ENCODE data around the gene GALNT2.

Gene GALNT2

GRCh38 chr1:230271300-230272035, 204.4 kb downstream of the GALNT2 start:
- Histone ChIP-seq H3K4me1 (ENCODE audit: control insufficient read depth, insufficient read depth, low read length) (peaks cover 10% of the 10 kb centered on the region), H3K9ac (ENCODE audit: low read length) (no peak overlapping the region), H3K27me3 (replicated peaks; ENCODE audit: control insufficient read depth, insufficient read depth, low read length) (no peaks in the 10 kb centered on the region), H3K4me3 (ENCODE audit: low read length) (no peak overlapping the region), H3K9me3 (ENCODE audit: control insufficient read depth, low read length) (no peaks in the 10 kb centered on the region), H3K36me3 (ENCODE audit: control insufficient read depth, insufficient read depth, low read length, severe bottlenecking) (peaks cover 71% of the 10 kb centered on the region)
- no peak for DNase-seq (ENCODE audit: low read depth)

- Histone ChIP-seq H3K9ac (ENCODE audit: low read length) (no peak overlapping the region), H3K4me1 (ENCODE audit: control insufficient read depth, insufficient read depth, low read length) (peaks cover 10% of the 10 kb centered on the region)
- no peak for DNase-seq (ENCODE audit: low read depth)
Observed at GRCh38 chr1:230272557-230272956, 205.5 kb downstream of the GALNT2 start.

GRCh38 chr1:230273141-230273710, 206.2 kb downstream of the GALNT2 start:
- Histone ChIP-seq H3K9ac (ENCODE audit: low read length) (no peak overlapping the region), H3K9me3 (ENCODE audit: control insufficient read depth, low read length) (no peaks in the 10 kb centered on the region), H3K4me1 (ENCODE audit: control insufficient read depth, insufficient read depth, low read length) (peaks cover 10% of the 10 kb centered on the region), H3K27me3 (replicated peaks; ENCODE audit: control insufficient read depth, insufficient read depth, low read length) (no peaks in the 10 kb centered on the region), H3K36me3 (ENCODE audit: control insufficient read depth, insufficient read depth, low read length, severe bottlenecking) (peaks cover 73% of the 10 kb centered on the region), H3K4me3 (ENCODE audit: low read length) (no peak overlapping the region)
- no peak for DNase-seq (ENCODE audit: low read depth)

More at GRCh38 chr1:230272557-230272956, 205.5 kb downstream of the GALNT2 start:
- no peak overlapping the region for H3K4me3 ChIP-seq (ENCODE audit: low read length)
- no peaks in the 10 kb centered on the region for H3K9me3 ChIP-seq (ENCODE audit: control insufficient read depth, low read length)
- H3K36me3 ChIP-seq (ENCODE audit: control insufficient read depth, insufficient read depth, low read length, severe bottlenecking): peaks cover 72% of the 10 kb centered on the region
- H3K27me3 ChIP-seq (replicated peaks; ENCODE audit: control insufficient read depth, insufficient read depth, low read length): no peaks in the 10 kb centered on the region

GRCh38 chr1:230274254-230274653, 207.2 kb downstream of the GALNT2 start:
- no peaks in the 10 kb centered on the region for H3K27me3 ChIP-seq (replicated peaks; ENCODE audit: control insufficient read depth, insufficient read depth, low read length)
- H3K36me3 ChIP-seq (ENCODE audit: control insufficient read depth, insufficient read depth, low read length, severe bottlenecking): peaks cover 81% of the 10 kb centered on the region
- DNase-seq (ENCODE audit: low read depth): no peak
- no peaks in the 10 kb centered on the region for H3K9me3 ChIP-seq (ENCODE audit: control insufficient read depth, low read length)
- peaks cover 10% of the 10 kb centered on the region for H3K4me1 ChIP-seq (ENCODE audit: control insufficient read depth, insufficient read depth, low read length)
- no peak overlapping the region for H3K4me3 ChIP-seq (ENCODE audit: low read length)
- no peak overlapping the region for H3K9ac ChIP-seq (ENCODE audit: low read length)

GRCh38 chr1:230276401-230276800, 209.4 kb downstream of the GALNT2 start:
- no peak for DNase-seq (ENCODE audit: low read depth)
- Histone ChIP-seq H3K27me3 (replicated peaks; ENCODE audit: control insufficient read depth, insufficient read depth, low read length) (no peaks in the 10 kb centered on the region), H3K4me1 (ENCODE audit: control insufficient read depth, insufficient read depth, low read length) (no peaks in the 10 kb centered on the region), H3K4me3 (ENCODE audit: low read length) (no peak overlapping the region), H3K9me3 (ENCODE audit: control insufficient read depth, low read length) (no peaks in the 10 kb centered on the region), H3K9ac (ENCODE audit: low read length) (no peak overlapping the region), H3K36me3 (ENCODE audit: control insufficient read depth, insufficient read depth, low read length, severe bottlenecking) (peaks cover 95% of the 10 kb centered on the region)

GRCh38 chr1:230277201-230278025, 210.4 kb downstream of the GALNT2 start:
- DNase-seq (ENCODE audit: low read depth): no peak
- no peaks in the 10 kb centered on the region for H3K9me3 ChIP-seq (ENCODE audit: control insufficient read depth, low read length)
- H3K36me3 ChIP-seq (ENCODE audit: control insufficient read depth, insufficient read depth, low read length, severe bottlenecking): peaks cover 89% of the 10 kb centered on the region
- no peak overlapping the region for H3K4me3 ChIP-seq (ENCODE audit: low read length)
- no peaks in the 10 kb centered on the region for H3K4me1 ChIP-seq (ENCODE audit: control insufficient read depth, insufficient read depth, low read length)
- no peaks in the 10 kb centered on the region for H3K27me3 ChIP-seq (replicated peaks; ENCODE audit: control insufficient read depth, insufficient read depth, low read length)
- no peak overlapping the region for H3K9ac ChIP-seq (ENCODE audit: low read length)

GRCh38 chr1:230278376-230278775, 211.3 kb downstream of the GALNT2 start:
- DNase-seq (ENCODE audit: low read depth): no peak
- Histone ChIP-seq H3K9me3 (ENCODE audit: control insufficient read depth, low read length) (no peaks in the 10 kb centered on the region), H3K36me3 (ENCODE audit: control insufficient read depth, insufficient read depth, low read length, severe bottlenecking) (peaks cover 84% of the 10 kb centered on the region), H3K4me3 (ENCODE audit: low read length) (no peak overlapping the region), H3K4me1 (ENCODE audit: control insufficient read depth, insufficient read depth, low read length) (no peaks in the 10 kb centered on the region), H3K27me3 (replicated peaks; ENCODE audit: control insufficient read depth, insufficient read depth, low read length) (no peaks in the 10 kb centered on the region), H3K9ac (ENCODE audit: low read length) (no peak overlapping the region)

- no peak for DNase-seq (ENCODE audit: low read depth)
- Histone ChIP-seq H3K27me3 (replicated peaks; ENCODE audit: control insufficient read depth, insufficient read depth, low read length) (no peaks in the 10 kb centered on the region), H3K4me1 (ENCODE audit: control insufficient read depth, insufficient read depth, low read length) (no peaks in the 10 kb centered on the region), H3K4me3 (ENCODE audit: low read length) (no peak overlapping the region), H3K9me3 (ENCODE audit: control insufficient read depth, low read length) (no peaks in the 10 kb centered on the region), H3K9ac (ENCODE audit: low read length) (no peak overlapping the region), H3K36me3 (ENCODE audit: control insufficient read depth, insufficient read depth, low read length, severe bottlenecking) (peaks cover 83% of the 10 kb centered on the region)
Observed at GRCh38 chr1:230278871-230279582, 212.0 kb downstream of the GALNT2 start.

- H3K4me3 ChIP-seq (ENCODE audit: low read length): no peak overlapping the region
- H3K36me3 ChIP-seq (ENCODE audit: control insufficient read depth, insufficient read depth, low read length, severe bottlenecking): peaks cover 80% of the 10 kb centered on the region
- no peaks in the 10 kb centered on the region for H3K27me3 ChIP-seq (replicated peaks; ENCODE audit: control insufficient read depth, insufficient read depth, low read length)
- DNase-seq (ENCODE audit: low read depth): no peak
- H3K9me3 ChIP-seq (ENCODE audit: control insufficient read depth, low read length): no peaks in the 10 kb centered on the region
- no peak overlapping the region for H3K9ac ChIP-seq (ENCODE audit: low read length)
- H3K4me1 ChIP-seq (ENCODE audit: control insufficient read depth, insufficient read depth, low read length): no peaks in the 10 kb centered on the region
Observed at GRCh38 chr1:230279583-230279945, 212.5 kb downstream of the GALNT2 start.

GRCh38 chr1:230280054-230280795, 213.2 kb downstream of the GALNT2 start:
- Histone ChIP-seq H3K36me3 (ENCODE audit: control insufficient read depth, insufficient read depth, low read length, severe bottlenecking) (peaks cover 73% of the 10 kb centered on the region), H3K9ac (ENCODE audit: low read length) (no peak overlapping the region), H3K4me1 (ENCODE audit: control insufficient read depth, insufficient read depth, low read length) (no peaks in the 10 kb centered on the region), H3K27me3 (replicated peaks; ENCODE audit: control insufficient read depth, insufficient read depth, low read length) (no peaks in the 10 kb centered on the region), H3K4me3 (ENCODE audit: low read length) (no peak overlapping the region), H3K9me3 (ENCODE audit: control insufficient read depth, low read length) (no peaks in the 10 kb centered on the region)
- DNase-seq (ENCODE audit: low read depth): no peak
